A549 (cell line): ENCODE data around the gene KLHL29. TPM values are rescaled to one million over a fixed set of nuclear protein-coding genes. Genes with fewer than 3 reads are reported as not detected.

Source experiments
- ATAC-seq, 2 experiments: fragments of 200-7000 bp in 1 of 2; fragments of >200 bp in 1 of 2; cut with Nextera tagmentation in 1 of 2; cut with Tn5 transposase in 1 of 2; 3 replicates each; pipeline versions ENCODE4 v1.8.0 to v1.9.1; 2018 to 2020; ENCODE audit warnings: mild to moderate bottlenecking in 1 of 2, moderate library complexity in 1 of 2
- CTCF ChIA-PET: fragments of 300-600 bp; sonication (Branson Sonifier 250); formaldehyde crosslinking; extraction: SDS; loops from one replicate; lab custom pipeline; 2021; ENCODE audit warnings: antibody characterized with exemption, inconsistent platforms; lab: Yijun Ruan, JAX
- POLR2A ChIA-PET: fragments of 350-600 bp; formaldehyde crosslinking; extraction: SDS; loops from one replicate; lab custom pipeline; 2021; ENCODE audit warnings: antibody characterized with exemption, inconsistent platforms; lab: Yijun Ruan, JAX
- DNase-seq, 2 experiments: peaks; one replicate each; pipeline versions ENCODE4 v3.0.0 to v3.0.0-alpha.2; 2011 to 2016; ENCODE audit warnings: low read depth in 1 of 2, low spot score in 1 of 2
- FAIRE-seq: peaks from 2 replicates; lab custom pipeline; 2011; peaks lifted over from hg19 to GRCh38; lab: Jason Lieb, UNC
- H3K27ac ChIP-seq, 2 experiments: fragments of >200 bp; sonication (Bioruptor Twin); formaldehyde crosslinking; 3 replicates each; pipeline ENCODE4 v1.5.1; 2016 to 2017
- H3K4me1 ChIP-seq: fragments of >200 bp; sonication (Bioruptor Twin); formaldehyde crosslinking; 3 replicates; pipeline ENCODE4 v1.6.1; 2016
- H3K4me2 ChIP-seq: fragments of >200 bp; sonication (Bioruptor Twin); formaldehyde crosslinking; 3 replicates; pipeline ENCODE4 v1.6.1; 2016
- H3K4me3 ChIP-seq: fragments of >200 bp; sonication (Bioruptor Twin); formaldehyde crosslinking; 3 replicates; pipeline ENCODE4 v1.5.1; 2016
- H3K9me3 ChIP-seq: fragments of >200 bp; sonication (Bioruptor Twin); formaldehyde crosslinking; 3 replicates; pipeline ENCODE4 v1.6.1; 2016
- BHLHE40 ChIP-seq: IDR thresholded peaks from 2 replicates; pipeline ENCODE4 v1.6.1; 2012; ENCODE audit warnings: low read depth, low read length, inconsistent platforms
- CBX8 ChIP-seq: fragments of 200-600 bp; sonication (generic); IDR thresholded peaks from 2 replicates; pipeline ENCODE4 v1.6.1; 2016
- CEBPB ChIP-seq, 2 experiments: fragments of >200 bp in 1 of 2; sonication (Bioruptor Twin) in 1 of 2; formaldehyde crosslinking in 1 of 2; IDR thresholded peaks; 2 replicates each; pipeline ENCODE4 v1.6.1; 2012 to 2016
- EHF ChIP-seq: fragments of 250-450 bp; sonication (Bioruptor Pico); IDR thresholded peaks from 2 replicates; pipeline ENCODE4 v1.5.0; 2020; ENCODE audit warnings: mild to moderate bottlenecking
- ELK1 ChIP-seq: fragments of 150-350 bp; IDR thresholded peaks from 2 replicates; pipeline ENCODE4 v1.6.1; 2014; ENCODE audit warnings: low read depth, mild to moderate bottlenecking, low read length
- FOSL2 ChIP-seq, 2 experiments: fragments of 450-650 bp in 1 of 2; fragments of >200 bp in 1 of 2; sonication (Bioruptor Twin) in 1 of 2; formaldehyde crosslinking; IDR thresholded peaks; 2 replicates each; pipeline versions ENCODE4 v1.5.0 to v1.6.1; 2016 to 2020; ENCODE audit warnings: mild to moderate bottlenecking in 1 of 2, moderate library complexity in 1 of 2
- HEYL ChIP-seq: fragments of 250-450 bp; sonication (Bioruptor Pico); IDR thresholded peaks from 2 replicates; pipeline ENCODE4 v1.8.0; 2021; ENCODE audit warnings: mild to moderate bottlenecking, moderate library complexity
- HMGXB4 ChIP-seq: fragments of 250-450 bp; sonication (Bioruptor Pico); IDR thresholded peaks from 2 replicates; pipeline ENCODE4 v1.5.0; 2021; ENCODE audit warnings: mild to moderate bottlenecking, moderate library complexity, borderline replicate concordance
- HOXB13 ChIP-seq: fragments of 250-450 bp; sonication (Bioruptor Pico); IDR thresholded peaks from 2 replicates; pipeline ENCODE4 v1.5.0; 2020; ENCODE audit warnings: low read depth, mild to moderate bottlenecking, moderate library complexity
- HOXB5 ChIP-seq: fragments of 250-450 bp; sonication (Bioruptor Pico); IDR thresholded peaks from 2 replicates; pipeline ENCODE4 v1.5.0; 2020; ENCODE audit warnings: mild to moderate bottlenecking, moderate library complexity
- JUN ChIP-seq, 2 experiments: fragments of >200 bp; sonication (Bioruptor Twin); formaldehyde crosslinking; IDR thresholded peaks; 2 replicates in 1 of 2; 3 replicates in 1 of 2; pipeline ENCODE4 v1.6.1; 2016 to 2017
- KDM5A ChIP-seq: fragments of 200-600 bp; sonication (generic); IDR thresholded peaks from 2 replicates; pipeline ENCODE4 v1.6.1; 2016; ENCODE audit warnings: antibody characterized with exemption, mild to moderate bottlenecking
- MAFK ChIP-seq: fragments of 450-650 bp; IDR thresholded peaks from 2 replicates; pipeline ENCODE4 v1.6.1; 2014; ENCODE audit not compliant: partially characterized antibody
- MAX ChIP-seq: IDR thresholded peaks from 2 replicates; pipeline ENCODE4 v1.6.1; 2012
- MAZ ChIP-seq: fragments of 150-350 bp; IDR thresholded peaks from 2 replicates; pipeline ENCODE4 v1.6.1; 2014; ENCODE audit warnings: antibody characterized with exemption, low read depth, low read length, borderline replicate concordance
- NFE2L2 ChIP-seq: fragments of 150-350 bp; conservative IDR thresholded peaks from 2 replicates; pipeline ENCODE4 v1.6.1; 2014; ENCODE audit warnings: low read length
- NR3C1 ChIP-seq: fragments of >200 bp; sonication (Bioruptor Twin); formaldehyde crosslinking; IDR thresholded peaks from 3 replicates; pipeline ENCODE4 v1.6.1; 2017
- PHF8 ChIP-seq: fragments of 200-600 bp; sonication (generic); IDR thresholded peaks from 2 replicates; pipeline ENCODE4 v1.6.1; 2016; ENCODE audit warnings: low read depth, mild to moderate bottlenecking, antibody characterized with exemption, moderate library complexity, borderline replicate concordance
- POLR2A ChIP-seq: IDR thresholded peaks from 2 replicates; pipeline ENCODE4 v1.6.1; 2012; ENCODE audit warnings: mild to moderate bottlenecking, low read length
- RAD21 ChIP-seq, 2 experiments: fragments of >200 bp in 1 of 2; sonication (Bioruptor Twin) in 1 of 2; formaldehyde crosslinking in 1 of 2; IDR thresholded peaks in 1 of 2; conservative IDR thresholded peaks in 1 of 2; 2 replicates in 1 of 2; 3 replicates in 1 of 2; pipeline ENCODE4 v1.6.1; 2012 to 2018; ENCODE audit warnings: inconsistent platforms in 1 of 2
- RARB ChIP-seq: fragments of 250-450 bp; sonication (Bioruptor Pico); IDR thresholded peaks from 2 replicates; pipeline ENCODE4 v1.8.0; 2021; ENCODE audit warnings: mild to moderate bottlenecking, moderate library complexity
- RFX5 ChIP-seq: fragments of 450-650 bp; IDR thresholded peaks from 2 replicates; pipeline ENCODE4 v1.7.1; 2014; ENCODE audit warnings: antibody characterized with exemption, mild to moderate bottlenecking, moderate library complexity
- SMC3 ChIP-seq: fragments of >200 bp; sonication (Bioruptor Twin); formaldehyde crosslinking; IDR thresholded peaks from 3 replicates; pipeline ENCODE4 v1.6.1; 2018; ENCODE audit warnings: inconsistent platforms
- SREBF2 ChIP-seq: fragments of 450-650 bp; IDR thresholded peaks from 2 replicates; pipeline ENCODE4 v1.6.1; 2014; ENCODE audit warnings: mild to moderate bottlenecking, moderate library complexity
- TP53 ChIP-seq: fragments of 250-450 bp; sonication (Bioruptor Pico); IDR thresholded peaks from 2 replicates; pipeline ENCODE4 v1.5.0; 2021; ENCODE audit warnings: mild to moderate bottlenecking, moderate library complexity
- ZC3H11A ChIP-seq: fragments of 450-650 bp; IDR thresholded peaks from 2 replicates; pipeline ENCODE4 v1.6.1; 2014; ENCODE audit warnings: antibody characterized with exemption, mild to moderate bottlenecking
- ZNF302 ChIP-seq: fragments of 250-450 bp; sonication (Bioruptor Pico); IDR thresholded peaks from 2 replicates; pipeline ENCODE4 v1.9.0; 2021; ENCODE audit warnings: inconsistent platforms, mild to moderate bottlenecking, moderate library complexity
- ZSCAN20 ChIP-seq: fragments of 250-450 bp; sonication (Bioruptor Pico); IDR thresholded peaks from 2 replicates; pipeline ENCODE4 v1.8.0; 2022; ENCODE audit warnings: mild to moderate bottlenecking, moderate library complexity
- WGBS: methylation state at CpG from one replicate; pipeline ENCODE4 v1.1.6; 2017; ENCODE audit errors: missing lambda C conversion rate; 5-methylcytosine and 5-hydroxymethylcytosine counted together
- polyA plus RNA-seq, 4 experiments: library from polyadenylated mRNA; depleted of rRNA in 3 of 4; stranded (reverse); fragments of >200 nt; fragmentation: RNase III in 1 of 4; extraction: RNeasy Plus Mini Kit Qiagen cat#74134 plus additional on column Dnase treatment in 1 of 4; gene quantifications; 2 replicates in 3 of 4; 3 replicates in 1 of 4; pipeline ENCODE4 v1.2.3, GENCODE V29; 2011 to 2017
- TF ChIP-seq, protein P1 (sequence below): fragments of 200-600 bp; sonication (generic); IDR thresholded peaks from 2 replicates; pipeline ENCODE4 v1.6.1; 2016; ENCODE audit warnings: antibody characterized with exemption, mild to moderate bottlenecking, moderate library complexity
- TF ChIP-seq, protein P2 (sequence below): fragments of >200 bp; sonication (Bioruptor Twin); formaldehyde crosslinking; IDR thresholded peaks from 3 replicates; pipeline ENCODE4 v1.5.1; 2016

KLHL29 gene
- polyA plus RNA-seq, 2 of the 4 experiments (the other 2 are of a cell fraction), result 1.3 to 2.5 TPM

DNA sequence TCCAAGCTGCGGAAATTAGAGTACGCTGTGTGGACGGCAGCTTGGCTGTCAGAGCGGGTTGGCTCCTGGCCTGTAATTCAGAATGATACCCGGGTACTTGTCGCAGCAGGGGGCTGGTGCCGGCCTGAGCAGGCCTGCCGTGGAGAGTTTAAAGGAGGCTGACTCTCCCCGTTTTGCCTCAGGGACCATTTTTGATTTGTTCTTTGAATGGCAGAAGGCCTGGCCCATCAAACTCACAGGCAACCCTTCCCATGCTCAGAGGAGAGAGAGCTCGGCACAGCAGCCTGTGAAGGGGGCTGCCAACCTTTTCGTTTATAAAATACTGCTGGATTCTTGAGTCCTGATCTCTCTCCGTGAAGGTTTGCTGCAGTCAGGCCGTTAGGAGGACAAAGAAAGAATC lies 151.3 kb downstream of the KLHL29 start:
- Histone ChIP-seq H3K4me3 (no peak overlapping the region), H3K9me3 (no peaks in the 10 kb centered on the region), H3K4me2 (no peak overlapping the region), H3K27ac (no peak overlapping the region)
- WGBS, result 67% methylated on average over 13 of the region's 13 CpGs
- FAIRE-seq, result no peak
- ChIA-PET CTCF (no interaction called here), POLR2A (no interaction called here)
- DNase-seq, result no peak
- TF ChIP-seq FOSL2 (IDR thresholded peaks at IDR 0.05) (no peak), FOSL2 (CRISPR knock-in tag; IDR thresholded peaks at IDR 0.05) (no peak), HMGXB4 (CRISPR knock-in tag) (no peak), HOXB13 (CRISPR knock-in tag) (no peak), SREBF2 (no peak), CEBPB (IDR thresholded peaks at IDR 0.05) (no peak), RAD21 (conservative IDR thresholded peaks at IDR 0.05 in 1 of 2, IDR thresholded peaks at IDR 0.05 in 1 of 2) (no peak), MAZ (no peak), HOXB5 (CRISPR knock-in tag) (no peak), RARB (no peak), POLR2A (no peak), JUN (IDR thresholded peaks at IDR 0.05) (no peak), PHF8 (no peak), ELK1 (no peak), NR3C1 (no peak), BHLHE40 (no peak), TP53 (CRISPR knock-in tag) (no peak), MAFK (no peak), SMC3 (no peak)
- TF ChIP-seq, protein P1, sequence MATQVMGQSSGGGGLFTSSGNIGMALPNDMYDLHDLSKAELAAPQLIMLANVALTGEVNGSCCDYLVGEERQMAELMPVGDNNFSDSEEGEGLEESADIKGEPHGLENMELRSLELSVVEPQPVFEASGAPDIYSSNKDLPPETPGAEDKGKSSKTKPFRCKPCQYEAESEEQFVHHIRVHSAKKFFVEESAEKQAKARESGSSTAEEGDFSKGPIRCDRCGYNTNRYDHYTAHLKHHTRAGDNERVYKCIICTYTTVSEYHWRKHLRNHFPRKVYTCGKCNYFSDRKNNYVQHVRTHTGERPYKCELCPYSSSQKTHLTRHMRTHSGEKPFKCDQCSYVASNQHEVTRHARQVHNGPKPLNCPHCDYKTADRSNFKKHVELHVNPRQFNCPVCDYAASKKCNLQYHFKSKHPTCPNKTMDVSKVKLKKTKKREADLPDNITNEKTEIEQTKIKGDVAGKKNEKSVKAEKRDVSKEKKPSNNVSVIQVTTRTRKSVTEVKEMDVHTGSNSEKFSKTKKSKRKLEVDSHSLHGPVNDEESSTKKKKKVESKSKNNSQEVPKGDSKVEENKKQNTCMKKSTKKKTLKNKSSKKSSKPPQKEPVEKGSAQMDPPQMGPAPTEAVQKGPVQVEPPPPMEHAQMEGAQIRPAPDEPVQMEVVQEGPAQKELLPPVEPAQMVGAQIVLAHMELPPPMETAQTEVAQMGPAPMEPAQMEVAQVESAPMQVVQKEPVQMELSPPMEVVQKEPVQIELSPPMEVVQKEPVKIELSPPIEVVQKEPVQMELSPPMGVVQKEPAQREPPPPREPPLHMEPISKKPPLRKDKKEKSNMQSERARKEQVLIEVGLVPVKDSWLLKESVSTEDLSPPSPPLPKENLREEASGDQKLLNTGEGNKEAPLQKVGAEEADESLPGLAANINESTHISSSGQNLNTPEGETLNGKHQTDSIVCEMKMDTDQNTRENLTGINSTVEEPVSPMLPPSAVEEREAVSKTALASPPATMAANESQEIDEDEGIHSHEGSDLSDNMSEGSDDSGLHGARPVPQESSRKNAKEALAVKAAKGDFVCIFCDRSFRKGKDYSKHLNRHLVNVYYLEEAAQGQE, result no peak
- TF ChIP-seq, all 56 proteins: peak for 0
- no peak for ATAC-seq
- H3K4me1 ChIP-seq, result no peaks in the 10 kb centered on the region

- no peak overlapping the region for H3K27ac ChIP-seq
- CTCF ChIA-PET, result interaction anchor here (1.3 kb wide), 1 partner anchor 45 kb away, joined by 3 read pairs; no protein-coding TSS in a partner anchor
- no peak for FAIRE-seq
- H3K9me3 ChIP-seq, result no peaks in the 10 kb centered on the region
- WGBS, result 42% methylated on average over 5 of the region's 5 CpGs
- no peak for ATAC-seq
- no peaks in the 10 kb centered on the region for H3K4me1 ChIP-seq
- H3K4me3 ChIP-seq, result no peak overlapping the region
- H3K4me2 ChIP-seq, result no peak overlapping the region
- DNase-seq, result no peak
- POLR2A ChIA-PET, result no interaction called here
- TF ChIP-seq RFX5 (no peak), JUN (IDR thresholded peaks at IDR 0.05) (no peak), ZNF302 (CRISPR knock-in tag) (no peak), KDM5A (no peak), HMGXB4 (CRISPR knock-in tag) (no peak), ZSCAN20 (no peak), CBX8 (no peak), MAX (no peak), NFE2L2 (no peak), HEYL (no peak), ZC3H11A (no peak), EHF (CRISPR knock-in tag) (no peak)
- TF ChIP-seq, protein P2, sequence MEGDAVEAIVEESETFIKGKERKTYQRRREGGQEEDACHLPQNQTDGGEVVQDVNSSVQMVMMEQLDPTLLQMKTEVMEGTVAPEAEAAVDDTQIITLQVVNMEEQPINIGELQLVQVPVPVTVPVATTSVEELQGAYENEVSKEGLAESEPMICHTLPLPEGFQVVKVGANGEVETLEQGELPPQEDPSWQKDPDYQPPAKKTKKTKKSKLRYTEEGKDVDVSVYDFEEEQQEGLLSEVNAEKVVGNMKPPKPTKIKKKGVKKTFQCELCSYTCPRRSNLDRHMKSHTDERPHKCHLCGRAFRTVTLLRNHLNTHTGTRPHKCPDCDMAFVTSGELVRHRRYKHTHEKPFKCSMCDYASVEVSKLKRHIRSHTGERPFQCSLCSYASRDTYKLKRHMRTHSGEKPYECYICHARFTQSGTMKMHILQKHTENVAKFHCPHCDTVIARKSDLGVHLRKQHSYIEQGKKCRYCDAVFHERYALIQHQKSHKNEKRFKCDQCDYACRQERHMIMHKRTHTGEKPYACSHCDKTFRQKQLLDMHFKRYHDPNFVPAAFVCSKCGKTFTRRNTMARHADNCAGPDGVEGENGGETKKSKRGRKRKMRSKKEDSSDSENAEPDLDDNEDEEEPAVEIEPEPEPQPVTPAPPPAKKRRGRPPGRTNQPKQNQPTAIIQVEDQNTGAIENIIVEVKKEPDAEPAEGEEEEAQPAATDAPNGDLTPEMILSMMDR, result no peak
Observed at GRCh38 chr2:23537991-23538390, 153.0 kb downstream of the KLHL29 start.
